IMR-90 (cell line): Measurements from ENCODE around the gene NEK4. TPM values are rescaled to one million over a fixed set of nuclear protein-coding genes. Genes with fewer than 3 reads are reported as not detected.

Experiments
- ATAC-seq: fragments of 200-7000 bp; cut with Tn5 transposase; 2 replicates; pipeline ENCODE4 v1.9.1; 2020; ENCODE audit warnings: low read depth, mild to moderate bottlenecking, moderate library complexity
- BruUV-seq: library from RNA; stranded (reverse); fragments of 400-500 nt; replicated peaks from 2 replicates; lab custom pipeline; 2021; lab: Mats Ljungman, UMichigan
- CTCF ChIA-PET: fragments of 300-600 bp; formaldehyde crosslinking; extraction: SDS; loops from one replicate; lab custom pipeline; 2021; ENCODE audit warnings: antibody characterized with exemption; lab: Yijun Ruan, JAX
- POLR2A ChIA-PET: fragments of 300-600 bp; sonication (Branson Sonifier 250); formaldehyde crosslinking; loops from one replicate; lab custom pipeline; 2022; ENCODE audit warnings: antibody characterized with exemption; ENCODE audit not compliant: unreplicated experiment; lab: Charles Lee
- DNase-seq: peaks from one replicate; pipeline ENCODE4 v3.0.0; 2013
- H2AFZ ChIP-seq: replicated peaks from 2 replicates; pipeline ENCODE3; 2013; ENCODE audit warnings: low read length, mild to moderate bottlenecking; ENCODE audit not compliant: poor library complexity
- H2AK5ac ChIP-seq: 2 replicates; pipeline ENCODE4 v1.6.1; 2013; ENCODE audit warnings: low read depth, low read length, inconsistent platforms
- H2AK9ac ChIP-seq: replicated peaks from 2 replicates; pipeline ENCODE3; 2013; ENCODE audit warnings: mild to moderate bottlenecking, low read depth, low read length, moderate library complexity; ENCODE audit not compliant: poor library complexity
- H2BK120ac ChIP-seq: 2 replicates; pipeline ENCODE4 v1.6.1; 2013; ENCODE audit warnings: low read depth, low read length, inconsistent platforms
- H2BK15ac ChIP-seq: 3 replicates; pipeline ENCODE4 v1.6.1; 2013; ENCODE audit warnings: low read depth, low read length, inconsistent platforms
- H2BK20ac ChIP-seq: 2 replicates; pipeline ENCODE4 v1.6.1; 2013; ENCODE audit warnings: low read depth, mild to moderate bottlenecking, inconsistent platforms, low read length, moderate library complexity
- H2BK5ac ChIP-seq: 2 replicates; pipeline ENCODE4 v1.6.1; 2013; ENCODE audit warnings: mild to moderate bottlenecking, low read depth, low read length, inconsistent platforms; ENCODE audit not compliant: poor library complexity, severe bottlenecking
- H3K14ac ChIP-seq: replicated peaks from 2 replicates; pipeline ENCODE4 v1.6.1; 2013; ENCODE audit warnings: low read depth, low read length, inconsistent platforms
- H3K18ac ChIP-seq: 2 replicates; pipeline ENCODE4 v1.6.1; 2013; ENCODE audit warnings: low read depth, low read length, control low read depth
- H3K23ac ChIP-seq: 2 replicates; pipeline ENCODE4 v1.6.1; 2013; ENCODE audit warnings: low read depth, low read length, inconsistent platforms
- H3K27ac ChIP-seq: 2 replicates; pipeline ENCODE4 v1.5.1; 2013; ENCODE audit warnings: mild to moderate bottlenecking, control low read depth, low read length; ENCODE audit not compliant: insufficient read depth
- H3K27me3 ChIP-seq: 2 replicates; pipeline ENCODE4 v1.6.1; 2013; ENCODE audit warnings: low read length; ENCODE audit not compliant: control insufficient read depth, insufficient read depth
- H3K36me3 ChIP-seq: 2 replicates; pipeline ENCODE4 v1.6.1; 2013; ENCODE audit warnings: low read length, mixed read lengths; ENCODE audit not compliant: control insufficient read depth, insufficient read depth
- H3K4ac ChIP-seq: 2 replicates; pipeline ENCODE4 v1.6.1; 2013; ENCODE audit warnings: low read depth, low read length, inconsistent platforms
- H3K4me1 ChIP-seq: 2 replicates; pipeline ENCODE4 v1.6.1; 2013; ENCODE audit warnings: low read length, mixed read lengths; ENCODE audit not compliant: control insufficient read depth, insufficient read depth
- H3K4me2 ChIP-seq: 2 replicates; pipeline ENCODE4 v1.6.1; 2013; ENCODE audit warnings: low read depth, mild to moderate bottlenecking, control low read depth, low read length, moderate library complexity
- H3K4me3 ChIP-seq: 2 replicates; pipeline ENCODE4 v1.5.1; 2013; ENCODE audit warnings: low read depth, mild to moderate bottlenecking, control low read depth, low read length, moderate library complexity; ENCODE audit not compliant: insufficient read depth
- H3K56ac ChIP-seq: 2 replicates; pipeline ENCODE4 v1.6.1; 2013; ENCODE audit warnings: low read length, inconsistent platforms; ENCODE audit not compliant: insufficient read depth; ENCODE audit errors: extremely low read depth
- H3K79me1 ChIP-seq, 2 experiments: 2 replicates each; pipeline ENCODE4 v1.6.1; 2013; ENCODE audit warnings: low read length in 2 of 2, inconsistent platforms in 1 of 2, low read depth in 1 of 2
- H3K9ac ChIP-seq: 2 replicates; pipeline ENCODE4 v1.6.1; 2013; ENCODE audit warnings: low read depth, low read length, control low read depth
- H3K9me1 ChIP-seq: 2 replicates; pipeline ENCODE4 v1.6.1; 2013; ENCODE audit warnings: low read length, inconsistent platforms; ENCODE audit not compliant: insufficient read depth
- H3K9me3 ChIP-seq: 2 replicates; pipeline ENCODE4 v1.6.1; 2013; ENCODE audit warnings: low read length; ENCODE audit not compliant: control insufficient read depth, insufficient read depth
- H4K20me1 ChIP-seq: 2 replicates; pipeline ENCODE4 v1.6.1; 2013; ENCODE audit warnings: low read length, inconsistent platforms; ENCODE audit not compliant: insufficient read depth
- H4K5ac ChIP-seq: 2 replicates; pipeline ENCODE4 v1.6.1; 2013; ENCODE audit warnings: mild to moderate bottlenecking, low read depth, low read length, control low read depth
- H4K8ac ChIP-seq, 2 experiments: 2 replicates each; pipeline ENCODE4 v1.6.1; 2013; ENCODE audit warnings: low read depth in 2 of 2, low read length in 2 of 2, control low read depth in 1 of 2, inconsistent platforms in 1 of 2
- H4K91ac ChIP-seq: 2 replicates; pipeline ENCODE4 v1.6.1; 2013; ENCODE audit warnings: low read depth, low read length, inconsistent platforms; ENCODE audit not compliant: insufficient read depth
- CEBPB ChIP-seq: IDR thresholded peaks from 2 replicates; pipeline ENCODE4 v1.6.1; 2012; ENCODE audit warnings: low read depth, low read length, improper control_type of control experiment
- CHD1 ChIP-seq: IDR thresholded peaks from 2 replicates; pipeline ENCODE4 v1.6.1; 2012; ENCODE audit warnings: low read depth, low read length, improper control_type of control experiment
- MAFK ChIP-seq: IDR thresholded peaks from 2 replicates; pipeline ENCODE4 v1.6.1; 2012; ENCODE audit warnings: low read depth, low read length, improper control_type of control experiment
- MAZ ChIP-seq: IDR thresholded peaks from 2 replicates; pipeline ENCODE4 v1.6.1; 2012; ENCODE audit warnings: low read depth, mild to moderate bottlenecking, low read length, improper control_type of control experiment, moderate library complexity, borderline replicate concordance
- MXI1 ChIP-seq: IDR thresholded peaks from 2 replicates; pipeline ENCODE4 v1.6.1; 2012; ENCODE audit warnings: low read depth, mild to moderate bottlenecking, low read length, moderate library complexity, borderline replicate concordance
- NFE2L2 ChIP-seq: fragments of 150-350 bp; IDR thresholded peaks from 2 replicates; pipeline ENCODE4 v1.6.1; 2016; ENCODE audit warnings: low read depth, mild to moderate bottlenecking, low read length
- POLR2A ChIP-seq: IDR thresholded peaks from 2 replicates; pipeline ENCODE4 v1.6.1; 2012; ENCODE audit warnings: mild to moderate bottlenecking, low read depth, low read length
- RAD21 ChIP-seq: IDR thresholded peaks from 2 replicates; pipeline ENCODE4 v1.6.1; 2012; ENCODE audit warnings: low read length, improper control_type of control experiment
- RCOR1 ChIP-seq: IDR thresholded peaks from 2 replicates; pipeline ENCODE4 v1.6.1; 2012; ENCODE audit warnings: mild to moderate bottlenecking, low read length, improper control_type of control experiment; ENCODE audit not compliant: insufficient replicate concordance
- RFX5 ChIP-seq: IDR thresholded peaks from 2 replicates; pipeline ENCODE4 v1.8.0; 2012; ENCODE audit warnings: low read depth, mild to moderate bottlenecking, low read length, moderate library complexity
- SMC3 ChIP-seq: fragments of 150-350 bp; IDR thresholded peaks from 2 replicates; pipeline ENCODE4 v1.6.1; 2016; ENCODE audit warnings: low read depth, mild to moderate bottlenecking, antibody characterized with exemption, low read length, moderate library complexity
- WGBS, 2 experiments: methylation state at CpG; one replicate each; pipeline versions ENCODE4 v1.1.5 to v1.1.7; 2013; ENCODE audit warnings: missing lambda C conversion rate in 2 of 2; ENCODE audit not compliant: insufficient read length in 1 of 2; ENCODE audit errors: extremely low coverage in 2 of 2; 5-methylcytosine and 5-hydroxymethylcytosine counted together
- dilution Hi-C: fragments of 300-500 bp; cut with HindIII; formaldehyde crosslinking; loops from one replicate; pipeline ENCODE4 v1.14.3; 2018; ENCODE audit warnings: low sequenced_read_pairs; ENCODE audit not compliant: unreplicated experiment
- in situ Hi-C: fragments of 300-500 bp; cut with MboI; formaldehyde crosslinking; loops from 3 replicates; pipeline ENCODE4 v1.14.3; 2019; ENCODE audit warnings: low sequenced_read_pairs, inconsistent platforms, mixed read lengths
- intact Hi-C: fragments of 100-400 bp; cut with micrococcal nuclease; formaldehyde crosslinking; loops from 2 replicates; pipeline ENCODE4 v1.10.0; 2022
- polyA plus RNA-seq, 3 experiments: library from polyadenylated mRNA; depleted of rRNA; stranded (reverse); fragments of >200 nt; gene quantifications; 2 replicates each; pipeline ENCODE4 v1.2.3, GENCODE V29; 2012; ENCODE audit warnings: low replicate concordance in 1 of 3
- total RNA-seq: library from RNA; depleted of rRNA; stranded (reverse); fragments of >200 nt; gene quantifications from 2 replicates; pipeline ENCODE4 v1.2.3, GENCODE V29; 2012
- TF ChIP-seq, protein P1 (sequence below): conservative IDR thresholded peaks from 2 replicates; pipeline ENCODE4 v1.5.1; 2012; ENCODE audit warnings: mild to moderate bottlenecking, low read depth, low read length, improper control_type of control experiment
- TF ChIP-seq, protein P2 (sequence below): fragments of 150-350 bp; IDR thresholded peaks from 2 replicates; pipeline ENCODE4 v1.6.1; 2017; ENCODE audit warnings: mild to moderate bottlenecking, antibody characterized with exemption, low read length, low read depth
- TF ChIP-seq, protein P3 (sequence below): fragments of 150-350 bp; IDR thresholded peaks from 2 replicates; pipeline ENCODE4 v1.6.1; 2016; ENCODE audit warnings: low read depth, mild to moderate bottlenecking, low read length, moderate library complexity, borderline replicate concordance

The NEK4 gene
- total and polyA plus RNA-seq, 2 of the 4 experiments (the other 2 are of a cell fraction), result 10.3 to 24.7 TPM

DNA sequence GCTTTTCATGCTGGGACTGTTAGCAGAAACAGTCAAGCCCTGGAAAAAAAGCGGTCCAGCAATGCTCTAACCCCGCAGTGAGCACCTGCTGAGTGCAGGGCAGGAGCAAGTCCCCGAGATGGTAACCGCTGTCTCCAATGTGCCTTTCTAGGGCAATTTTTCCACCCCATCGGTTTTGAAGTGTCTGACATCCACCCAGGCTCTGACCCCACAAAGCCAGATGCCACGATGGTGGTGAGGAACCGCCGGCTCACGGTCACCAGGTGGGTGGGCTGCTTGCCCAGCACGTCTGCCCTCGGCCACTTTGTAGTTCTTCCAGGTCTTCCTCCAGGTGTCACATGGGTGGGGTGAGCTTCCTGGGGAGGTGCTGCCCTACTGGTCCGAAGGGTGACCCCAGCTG lies 20.6 kb upstream of the NEK4 start:
- Histone ChIP-seq H2BK5ac (no peak overlapping the region), H4K8ac (no peak overlapping the region), H3K36me3 (no peaks in the 10 kb centered on the region), H3K4ac (no peak overlapping the region), H3K4me3 (no peak overlapping the region), H4K91ac (no peak overlapping the region), H3K56ac (no peak overlapping the region), H4K20me1 (no peaks in the 10 kb centered on the region), H3K27ac (no peak overlapping the region), H2BK20ac (no peak overlapping the region), H2AFZ (no peak overlapping the region), H3K9me3 (no peaks in the 10 kb centered on the region), H2BK15ac (no peak overlapping the region), H3K18ac (no peak overlapping the region), H3K4me1 (no peaks in the 10 kb centered on the region), H3K9me1 (no peaks in the 10 kb centered on the region), H3K23ac (no peak overlapping the region), H2AK9ac (no peak overlapping the region), H2AK5ac (no peak overlapping the region), H3K4me2 (no peak overlapping the region), H2BK120ac (no peak overlapping the region), H3K9ac (no peak overlapping the region), H3K79me1 (no peaks in the 10 kb centered on the region), H3K27me3 (peaks cover 35% of the 10 kb centered on the region; the same call in 1 of the 2 replicates), H4K5ac (no peak overlapping the region), H3K14ac (no peak overlapping the region)
- dilution Hi-C loops (no loop called here), intact Hi-C loops (no loop called here), in situ Hi-C loops (no loop called here)
- 69% methylated on average over 4 of the region's 12 CpGs; no CpG with 5 or more reads in 1 of the 2 experiments for WGBS, 2 experiments
- BruUV-seq, result no TSS peak
- ChIA-PET CTCF (interaction anchor here (1.5 kb wide), 1 partner anchor 11 kb away, joined by 5 read pairs; no protein-coding TSS in a partner anchor), POLR2A (no interaction called here)
- TF ChIP-seq, protein P1, sequence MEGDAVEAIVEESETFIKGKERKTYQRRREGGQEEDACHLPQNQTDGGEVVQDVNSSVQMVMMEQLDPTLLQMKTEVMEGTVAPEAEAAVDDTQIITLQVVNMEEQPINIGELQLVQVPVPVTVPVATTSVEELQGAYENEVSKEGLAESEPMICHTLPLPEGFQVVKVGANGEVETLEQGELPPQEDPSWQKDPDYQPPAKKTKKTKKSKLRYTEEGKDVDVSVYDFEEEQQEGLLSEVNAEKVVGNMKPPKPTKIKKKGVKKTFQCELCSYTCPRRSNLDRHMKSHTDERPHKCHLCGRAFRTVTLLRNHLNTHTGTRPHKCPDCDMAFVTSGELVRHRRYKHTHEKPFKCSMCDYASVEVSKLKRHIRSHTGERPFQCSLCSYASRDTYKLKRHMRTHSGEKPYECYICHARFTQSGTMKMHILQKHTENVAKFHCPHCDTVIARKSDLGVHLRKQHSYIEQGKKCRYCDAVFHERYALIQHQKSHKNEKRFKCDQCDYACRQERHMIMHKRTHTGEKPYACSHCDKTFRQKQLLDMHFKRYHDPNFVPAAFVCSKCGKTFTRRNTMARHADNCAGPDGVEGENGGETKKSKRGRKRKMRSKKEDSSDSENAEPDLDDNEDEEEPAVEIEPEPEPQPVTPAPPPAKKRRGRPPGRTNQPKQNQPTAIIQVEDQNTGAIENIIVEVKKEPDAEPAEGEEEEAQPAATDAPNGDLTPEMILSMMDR, result no peak
- TF ChIP-seq RAD21 (no peak), MAFK (no peak), NFE2L2 (no peak), RCOR1 (no peak), POLR2A (no peak), RFX5 (no peak), CHD1 (no peak), SMC3 (no peak), CEBPB (no peak), MAZ (no peak), MXI1 (no peak)
- TF ChIP-seq, protein P2, sequence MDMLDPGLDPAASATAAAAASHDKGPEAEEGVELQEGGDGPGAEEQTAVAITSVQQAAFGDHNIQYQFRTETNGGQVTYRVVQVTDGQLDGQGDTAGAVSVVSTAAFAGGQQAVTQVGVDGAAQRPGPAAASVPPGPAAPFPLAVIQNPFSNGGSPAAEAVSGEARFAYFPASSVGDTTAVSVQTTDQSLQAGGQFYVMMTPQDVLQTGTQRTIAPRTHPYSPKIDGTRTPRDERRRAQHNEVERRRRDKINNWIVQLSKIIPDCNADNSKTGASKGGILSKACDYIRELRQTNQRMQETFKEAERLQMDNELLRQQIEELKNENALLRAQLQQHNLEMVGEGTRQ, result no peak
- TF ChIP-seq, protein P3, sequence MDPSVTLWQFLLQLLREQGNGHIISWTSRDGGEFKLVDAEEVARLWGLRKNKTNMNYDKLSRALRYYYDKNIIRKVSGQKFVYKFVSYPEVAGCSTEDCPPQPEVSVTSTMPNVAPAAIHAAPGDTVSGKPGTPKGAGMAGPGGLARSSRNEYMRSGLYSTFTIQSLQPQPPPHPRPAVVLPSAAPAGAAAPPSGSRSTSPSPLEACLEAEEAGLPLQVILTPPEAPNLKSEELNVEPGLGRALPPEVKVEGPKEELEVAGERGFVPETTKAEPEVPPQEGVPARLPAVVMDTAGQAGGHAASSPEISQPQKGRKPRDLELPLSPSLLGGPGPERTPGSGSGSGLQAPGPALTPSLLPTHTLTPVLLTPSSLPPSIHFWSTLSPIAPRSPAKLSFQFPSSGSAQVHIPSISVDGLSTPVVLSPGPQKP, result no peak
- ATAC-seq (no peak), DNase-seq (no peak)
